Muscle of leg (tissue), 11 donors: ENCODE results near the gene CLK1. TPM values are rescaled to one million over a fixed set of nuclear protein-coding genes. Genes with fewer than 3 reads are reported as not detected.

Source experiments
- DNase-seq: peaks from one replicate; pipeline ENCODE4 v3.0.0; 2013
- H3K27ac ChIP-seq: one replicate; pipeline ENCODE4 v1.5.1; 2013; ENCODE audit warnings: mild to moderate bottlenecking, low read length, control low read depth
- H3K27me3 ChIP-seq: one replicate; pipeline ENCODE4 v1.6.1; 2013; ENCODE audit warnings: low read length; ENCODE audit not compliant: control insufficient read depth, insufficient read depth
- H3K36me3 ChIP-seq: one replicate; pipeline ENCODE4 v1.6.1; 2013; ENCODE audit warnings: low read length; ENCODE audit not compliant: control insufficient read depth, insufficient read depth
- H3K4me1 ChIP-seq: one replicate; pipeline ENCODE4 v1.6.1; 2013; ENCODE audit warnings: low read length; ENCODE audit not compliant: control insufficient read depth, insufficient read depth
- H3K4me3 ChIP-seq: one replicate; pipeline ENCODE4 v1.5.1; 2013; ENCODE audit warnings: low read length, control low read depth
- H3K9me3 ChIP-seq: replicated peaks from 2 replicates; pipeline ENCODE4 v1.6.1; 2013; ENCODE audit warnings: low read depth, low read length; ENCODE audit not compliant: control insufficient read depth
- WGBS: methylation state at CpG from one replicate; pipeline ENCODE4 v1.1.5; 2013; ENCODE audit warnings: missing lambda C conversion rate; ENCODE audit not compliant: insufficient coverage; 5-methylcytosine and 5-hydroxymethylcytosine counted together
- polyA plus RNA-seq, 8 donors: library from polyadenylated mRNA; unstranded; fragments of 120-200 nt; gene quantifications; one replicate each; pipeline versions ENCODE4 v1.2.1 to v1.2.3, GENCODE V29; 2013; ENCODE audit warnings: inconsistent platforms in 1 of 8, low replicate concordance in 1 of 8; ENCODE audit not compliant: insufficient read length in 8 of 8, insufficient read depth in 1 of 8
- total RNA-seq: library from RNA; stranded (reverse); fragments of 120-200 nt; gene quantifications from one replicate; pipeline ENCODE4 v1.2.4, GENCODE V29; 2013

Gene CLK1
- total and polyA plus RNA-seq, 9 donors, result 112 to 179 (median 124) TPM

GRCh38 chr2:200856806-200857205, 7.7 kb downstream of the CLK1 start:
- no peak overlapping the region for H3K4me3 ChIP-seq
- H3K36me3 ChIP-seq, result peaks cover 69% of the 10 kb centered on the region
- H3K27ac ChIP-seq, result no peak overlapping the region
- H3K9me3 ChIP-seq, result no peaks in the 10 kb centered on the region
- no peaks in the 10 kb centered on the region for H3K27me3 ChIP-seq
- DNase-seq, result no peak
- H3K4me1 ChIP-seq, result peaks cover 3% of the 10 kb centered on the region
- WGBS, result 80% methylated on average over 1 of the region's 8 CpGs

- Histone ChIP-seq H3K9me3 (no peaks in the 10 kb centered on the region), H3K36me3 (peaks cover 63% of the 10 kb centered on the region), H3K27ac (no peak overlapping the region), H3K4me3 (no peak overlapping the region), H3K27me3 (no peaks in the 10 kb centered on the region), H3K4me1 (no peaks in the 10 kb centered on the region)
- DNase-seq, result no peak
- WGBS, result no CpG with 5 or more reads among the region's 2 CpGs
Observed at GRCh38 chr2:200852605-200853004, 11.9 kb downstream of the CLK1 start.

- H3K36me3 ChIP-seq, result peaks cover 55% of the 10 kb centered on the region
- no peaks in the 10 kb centered on the region for H3K4me1 ChIP-seq
- H3K27me3 ChIP-seq, result no peaks in the 10 kb centered on the region
- H3K9me3 ChIP-seq, result no peaks in the 10 kb centered on the region
- H3K4me3 ChIP-seq, result no peak overlapping the region
- DNase-seq, result no peak
- no peak overlapping the region for H3K27ac ChIP-seq
- WGBS, result 77% methylated on average over 3 of the region's 6 CpGs
Observed at GRCh38 chr2:200851398-200852248, 12.8 kb downstream of the CLK1 start.

GRCh38 chr2:200850512-200851256, 13.8 kb downstream of the CLK1 start:
- Histone ChIP-seq H3K27me3 (no peaks in the 10 kb centered on the region), H3K27ac (no peak overlapping the region), H3K36me3 (peaks cover 48% of the 10 kb centered on the region)

GRCh38 chr2:200847939-200848338, 16.5 kb downstream of the CLK1 start:
- Histone ChIP-seq H3K27me3 (no peaks in the 10 kb centered on the region), H3K36me3 (peaks cover 24% of the 10 kb centered on the region), H3K9me3 (no peaks in the 10 kb centered on the region), H3K4me1 (no peaks in the 10 kb centered on the region), H3K27ac (no peak overlapping the region), H3K4me3 (no peak overlapping the region)
- WGBS, result 74% methylated on average over 2 of the region's 4 CpGs
- no peak for DNase-seq

More at GRCh38 chr2:200850512-200851256, 13.8 kb downstream of the CLK1 start:
- no peak for DNase-seq
- Histone ChIP-seq H3K4me3 (no peak overlapping the region), H3K4me1 (no peaks in the 10 kb centered on the region), H3K9me3 (no peaks in the 10 kb centered on the region)
- 75% methylated on average over 11 of the region's 14 CpGs for WGBS

- no peak for DNase-seq
- H3K4me3 ChIP-seq, result no peak overlapping the region
Observed at GRCh38 chr2:200847269-200847668, 17.2 kb downstream of the CLK1 start.

GRCh38 chr2:200845669-200846325, 18.7 kb downstream of the CLK1 start:
- H3K27ac ChIP-seq, result no peak overlapping the region
- H3K36me3 ChIP-seq, result peaks cover 4% of the 10 kb centered on the region
- no peak for DNase-seq
- no peaks in the 10 kb centered on the region for H3K27me3 ChIP-seq
- no peaks in the 10 kb centered on the region for H3K4me1 ChIP-seq
- no peak overlapping the region for H3K4me3 ChIP-seq
- 94% methylated on average over 7 of the region's 10 CpGs for WGBS
- H3K9me3 ChIP-seq, result no peaks in the 10 kb centered on the region

More at GRCh38 chr2:200847269-200847668, 17.2 kb downstream of the CLK1 start:
- Histone ChIP-seq H3K27me3 (no peaks in the 10 kb centered on the region), H3K27ac (no peak overlapping the region), H3K4me1 (no peaks in the 10 kb centered on the region), H3K9me3 (no peaks in the 10 kb centered on the region), H3K36me3 (peaks cover 18% of the 10 kb centered on the region)

- DNase-seq, result no peak
- Histone ChIP-seq H3K4me3 (no peak overlapping the region), H3K27me3 (no peaks in the 10 kb centered on the region), H3K9me3 (no peaks in the 10 kb centered on the region), H3K36me3 (no peaks in the 10 kb centered on the region), H3K27ac (no peak overlapping the region), H3K4me1 (no peaks in the 10 kb centered on the region)
- WGBS, result 89% methylated on average over 4 of the region's 5 CpGs
Observed at GRCh38 chr2:200845194-200845593, 19.3 kb downstream of the CLK1 start.

GRCh38 chr2:200843993-200844948, 20.2 kb downstream of the CLK1 start:
- no peak for DNase-seq
- H3K36me3 ChIP-seq, result no peaks in the 10 kb centered on the region
- 92% methylated on average over 22 of the region's 24 CpGs for WGBS

More at GRCh38 chr2:200843993-200844948, 20.2 kb downstream of the CLK1 start:
- Histone ChIP-seq H3K27ac (no peak overlapping the region), H3K27me3 (no peaks in the 10 kb centered on the region), H3K4me1 (no peaks in the 10 kb centered on the region), H3K4me3 (no peak overlapping the region), H3K9me3 (no peaks in the 10 kb centered on the region)
